OCI-LY7 (cell line): ENCODE measurements around the gene PBLD. TPM values are rescaled to one million over a fixed set of nuclear protein-coding genes. Genes with fewer than 3 reads are reported as not detected.
"Not testable (repeated sequence)": the region's sequence is repeated elsewhere in the genome, so short reads cannot be mapped to it uniquely, and the experiment has no call there.

Experiments
- BruUV-seq: library from RNA; stranded (reverse); fragments of 400-500 nt; replicated peaks from 2 replicates; lab custom pipeline; 2021; lab: Mats Ljungman, UMichigan
- CTCF ChIA-PET: fragments of 300-600 bp; sonication (Branson Sonifier 250); formaldehyde crosslinking; loops from one replicate; lab custom pipeline; 2022; ENCODE audit warnings: antibody characterized with exemption; ENCODE audit not compliant: unreplicated experiment; lab: Charles Lee
- POLR2A ChIA-PET: fragments of 300-600 bp; sonication (Branson Sonifier 250); formaldehyde crosslinking; loops from one replicate; lab custom pipeline; 2022; ENCODE audit warnings: antibody characterized with exemption; lab: Charles Lee
- DNase-seq: peaks from one replicate; pipeline ENCODE4 v3.0.0-alpha.2; 2015; ENCODE audit warnings: low spot score
- H2AFZ ChIP-seq: fragments of 200-600 bp; sonication (generic), shearing (Covaris generic); 2 replicates; pipeline ENCODE4 v1.6.1; 2014; ENCODE audit warnings: mild to moderate bottlenecking, antibody characterized with exemption, low read length, moderate library complexity
- H3K27ac ChIP-seq: fragments of 200-600 bp; sonication (generic); 2 replicates; pipeline ENCODE4 v1.5.1; 2014; ENCODE audit warnings: mixed run types, low read depth, mild to moderate bottlenecking, moderate library complexity, low read length, inconsistent platforms; ENCODE audit not compliant: poor library complexity, severe bottlenecking
- H3K36me3 ChIP-seq: fragments of 200-600 bp; sonication (generic); 2 replicates; pipeline ENCODE4 v1.6.1; 2014; ENCODE audit warnings: mild to moderate bottlenecking, antibody characterized with exemption, low read length, moderate library complexity, mixed read lengths; ENCODE audit not compliant: insufficient read depth
- H3K4me1 ChIP-seq: fragments of 200-600 bp; sonication (generic); 2 replicates; pipeline ENCODE4 v1.5.1; 2014; ENCODE audit warnings: mild to moderate bottlenecking, low read length; ENCODE audit not compliant: insufficient read depth, poor library complexity, severe bottlenecking
- H3K4me2 ChIP-seq: fragments of 200-600 bp; sonication (generic); 2 replicates; pipeline ENCODE4 v1.6.1; 2014; ENCODE audit warnings: mild to moderate bottlenecking, low read length
- H3K4me3 ChIP-seq: fragments of 200-600 bp; sonication (generic); 2 replicates; pipeline ENCODE4 v1.5.1; 2014; ENCODE audit warnings: mild to moderate bottlenecking, low read depth, low read length; ENCODE audit not compliant: poor library complexity, severe bottlenecking
- H3K79me2 ChIP-seq: fragments of 200-600 bp; sonication (generic); 2 replicates; pipeline ENCODE4 v1.6.1; 2016; ENCODE audit warnings: low read depth, mild to moderate bottlenecking, low read length, moderate library complexity, mixed read lengths; ENCODE audit not compliant: insufficient read depth
- H3K9me2 ChIP-seq: fragments of 200-600 bp; sonication (generic); 2 replicates; pipeline ENCODE4 v1.6.1; 2016; ENCODE audit warnings: mild to moderate bottlenecking, low read length, mixed read lengths; ENCODE audit not compliant: insufficient read depth
- H3K9me3 ChIP-seq: fragments of 200-600 bp; sonication (generic); 2 replicates; pipeline ENCODE4 v1.6.1; 2014; ENCODE audit warnings: mild to moderate bottlenecking, mixed run types, low read length, mixed read lengths
- H4K20me1 ChIP-seq: fragments of 200-600 bp; sonication (generic); 2 replicates; pipeline ENCODE4 v1.6.1; 2014; ENCODE audit warnings: mild to moderate bottlenecking, antibody characterized with exemption, low read length, moderate library complexity, mixed read lengths; ENCODE audit not compliant: insufficient read depth
- EZH2phosphoT487 ChIP-seq: fragments of 200-600 bp; sonication (generic); IDR thresholded peaks from 2 replicates; pipeline ENCODE4 v1.6.1; 2018; ENCODE audit warnings: low read depth, borderline replicate concordance, mild to moderate bottlenecking, mixed run types, antibody characterized with exemption, low read length, moderate library complexity, mixed read lengths
- intact Hi-C: fragments of 100-400 bp; cut with micrococcal nuclease; formaldehyde crosslinking; loops from one replicate; pipeline ENCODE4 v1.10.0; 2022; ENCODE audit not compliant: unreplicated experiment
- total RNA-seq, 2 experiments: library from RNA; depleted of rRNA in 1 of 2; stranded (reverse); fragments of >200 nt in 1 of 2; shearing (Covaris generic) in 1 of 2; gene quantifications; 2 replicates each; pipeline ENCODE4 v1.2.3, GENCODE V29; 2014 to 2022
- TF ChIP-seq, protein P1 (sequence below): fragments of 200-600 bp; sonication (generic); conservative IDR thresholded peaks from 2 replicates; pipeline ENCODE4 v1.5.1; 2014; ENCODE audit warnings: mild to moderate bottlenecking, antibody characterized with exemption, low read length, moderate library complexity, mixed read lengths

The PBLD gene
- total RNA-seq, 2 experiments from 2014 or later, result 3.1 to 5.9 TPM

DNA sequence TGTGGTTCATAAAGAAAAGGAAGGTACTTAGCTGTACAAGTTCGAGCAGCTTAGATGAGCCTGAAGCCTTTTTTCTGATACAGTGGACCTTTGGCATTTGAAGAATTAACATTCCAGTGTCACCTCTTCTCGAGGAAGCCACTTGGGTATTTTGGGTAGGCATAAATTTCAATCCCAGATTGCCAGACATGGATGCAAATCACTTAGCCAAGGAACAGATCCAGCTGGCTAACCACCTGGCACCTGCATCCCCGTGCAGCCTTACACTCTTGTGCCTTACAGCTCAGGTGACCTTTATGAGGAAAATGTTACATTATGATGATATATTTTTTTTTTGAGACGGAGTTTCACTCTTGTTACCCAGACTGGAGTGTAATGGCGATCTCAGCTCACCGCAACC lies 84.8 kb downstream of the PBLD start:
- no peak overlapping the region for H2AFZ ChIP-seq
- no peak for TF ChIP-seq EZH2phosphoT487
- TF ChIP-seq, protein P1, sequence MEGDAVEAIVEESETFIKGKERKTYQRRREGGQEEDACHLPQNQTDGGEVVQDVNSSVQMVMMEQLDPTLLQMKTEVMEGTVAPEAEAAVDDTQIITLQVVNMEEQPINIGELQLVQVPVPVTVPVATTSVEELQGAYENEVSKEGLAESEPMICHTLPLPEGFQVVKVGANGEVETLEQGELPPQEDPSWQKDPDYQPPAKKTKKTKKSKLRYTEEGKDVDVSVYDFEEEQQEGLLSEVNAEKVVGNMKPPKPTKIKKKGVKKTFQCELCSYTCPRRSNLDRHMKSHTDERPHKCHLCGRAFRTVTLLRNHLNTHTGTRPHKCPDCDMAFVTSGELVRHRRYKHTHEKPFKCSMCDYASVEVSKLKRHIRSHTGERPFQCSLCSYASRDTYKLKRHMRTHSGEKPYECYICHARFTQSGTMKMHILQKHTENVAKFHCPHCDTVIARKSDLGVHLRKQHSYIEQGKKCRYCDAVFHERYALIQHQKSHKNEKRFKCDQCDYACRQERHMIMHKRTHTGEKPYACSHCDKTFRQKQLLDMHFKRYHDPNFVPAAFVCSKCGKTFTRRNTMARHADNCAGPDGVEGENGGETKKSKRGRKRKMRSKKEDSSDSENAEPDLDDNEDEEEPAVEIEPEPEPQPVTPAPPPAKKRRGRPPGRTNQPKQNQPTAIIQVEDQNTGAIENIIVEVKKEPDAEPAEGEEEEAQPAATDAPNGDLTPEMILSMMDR, result no peak
- ChIA-PET POLR2A (interaction anchor here (0.6 to 1.3 kb wide), 3 partner anchors 11 to 28 kb away, joined by 3 to 5 read pairs (median 3); partner anchors contain the start of gene ATOH7), CTCF (no interaction called here)
- no peaks in the 10 kb centered on the region for H3K9me3 ChIP-seq
- peaks cover 5% of the 10 kb centered on the region for H3K4me1 ChIP-seq
- no peak overlapping the region for H3K27ac ChIP-seq
- no peaks in the 10 kb centered on the region for H4K20me1 ChIP-seq
- DNase-seq, result no peak
- intact Hi-C loops, result no loop called here
- H3K4me2 ChIP-seq, result no peak overlapping the region
- no TSS peak for BruUV-seq
- H3K4me3 ChIP-seq, result no peak overlapping the region
- no peaks in the 10 kb centered on the region for H3K36me3 ChIP-seq
- no peaks in the 10 kb centered on the region for H3K79me2 ChIP-seq
- no peaks in the 10 kb centered on the region for H3K9me2 ChIP-seq

DNA sequence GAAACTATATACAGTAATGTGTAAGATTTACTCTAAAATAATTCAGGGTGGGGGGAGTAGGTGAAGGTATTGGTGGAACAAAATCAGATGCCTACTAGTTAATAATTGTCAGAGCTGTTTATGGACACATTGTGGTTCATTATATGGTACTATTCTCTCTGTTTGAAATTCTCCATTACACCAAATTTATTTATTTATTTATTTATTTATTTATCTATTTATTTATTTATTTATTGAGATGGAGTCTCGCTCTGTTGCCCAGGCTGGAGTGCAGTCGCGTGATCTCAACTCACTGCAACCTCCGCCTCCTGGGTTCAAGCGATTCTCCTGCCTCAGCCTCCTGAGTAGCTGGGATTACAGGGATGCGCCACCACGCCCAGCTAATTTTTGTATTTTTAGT lies 86.3 kb downstream of the PBLD start:
- BruUV-seq, intact Hi-C loops, H4K20me1 ChIP-seq, H3K9me2 ChIP-seq, H3K79me2 ChIP-seq, CTCF ChIA-PET, H3K9me3 ChIP-seq, H3K4me3 ChIP-seq, H2AFZ ChIP-seq, H3K27ac ChIP-seq, H3K4me2 ChIP-seq, DNase-seq, H3K4me1 ChIP-seq, H3K36me3 ChIP-seq: not testable (repeated sequence)
- POLR2A ChIA-PET, result interaction anchor here (1.1 kb wide), 1 partner anchor 9 kb away, joined by 3 read pairs; no protein-coding TSS in a partner anchor

DNA sequence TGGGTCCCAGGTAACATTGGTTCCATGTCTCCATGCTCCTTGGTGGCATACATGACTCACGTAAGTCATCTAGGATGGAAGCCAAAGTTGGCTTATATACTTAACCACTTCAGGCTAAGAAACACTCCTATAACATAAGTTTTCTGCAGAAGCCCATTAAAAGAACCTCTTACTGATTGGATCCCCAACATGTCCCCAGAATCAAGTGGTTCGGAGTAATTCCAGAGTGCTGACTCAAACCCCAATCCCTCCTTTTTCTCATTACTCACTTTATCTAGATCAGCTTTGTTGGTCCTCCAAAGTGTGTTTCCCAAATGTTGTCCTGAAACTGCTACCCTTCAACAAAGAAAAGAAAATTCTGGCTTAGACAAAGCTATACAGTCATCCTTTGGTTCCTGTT lies 90.7 kb downstream of the PBLD start:
- Histone ChIP-seq H3K36me3 (no peaks in the 10 kb centered on the region), H3K27ac (no peak overlapping the region), H2AFZ (no peak overlapping the region), H3K79me2 (no peaks in the 10 kb centered on the region), H3K4me2 (no peak overlapping the region), H3K4me3 (no peak overlapping the region), H3K4me1 (no peaks in the 10 kb centered on the region), H3K9me3 (no peaks in the 10 kb centered on the region), H3K9me2 (no peaks in the 10 kb centered on the region), H4K20me1 (no peaks in the 10 kb centered on the region)
- DNase-seq, result no peak
- no TSS peak for BruUV-seq
- intact Hi-C loops, result no loop called here
- POLR2A ChIA-PET, result interaction anchor here (0.7 kb wide), 1 partner anchor 22 kb away, joined by 3 read pairs; no protein-coding TSS in a partner anchor
- CTCF ChIA-PET, result no interaction called here
- TF ChIP-seq EZH2phosphoT487, result no peak
- TF ChIP-seq, protein P1, result no peak
